ENCODE data around the gene GLIS1.

Gene GLIS1

GRCh38 chr1:53665996-53666395 is 73.0 kb downstream of the GLIS1 start:
- H3K4me2 ChIP-seq (ENCODE audit: low read depth, low read length): no peak overlapping the region
- no peaks in the 10 kb centered on the region for H3K27me3 ChIP-seq (replicated peaks; ENCODE audit: insufficient read depth, low read length)
- no peaks in the 10 kb centered on the region for H4K20me1 ChIP-seq (ENCODE audit: insufficient read depth, low read length)
- H3K4me1 ChIP-seq (ENCODE audit: low read length): peaks cover 7% of the 10 kb centered on the region
- no peak overlapping the region for H2AFZ ChIP-seq (ENCODE audit: low read length)
- no peak for DNase-seq
- H3K36me3 ChIP-seq (replicated peaks; ENCODE audit: insufficient read depth, low read length): no peaks in the 10 kb centered on the region
- no peak overlapping the region for H3K9ac ChIP-seq (ENCODE audit: low read length)
- H3K4me3 ChIP-seq (ENCODE audit: low read length): no peak overlapping the region
- no peaks in the 10 kb centered on the region for H3K79me2 ChIP-seq (ENCODE audit: low read length)
- H3K9me3 ChIP-seq (replicated peaks; ENCODE audit: insufficient read depth, low read length): no peaks in the 10 kb centered on the region
- no peaks in the 10 kb centered on the region for H3K9me2 ChIP-seq (replicated peaks; ENCODE audit: insufficient read depth, low read length)
- no peak for TF ChIP-seq EZH2 (optimal IDR thresholded peaks at IDR 0.05; ENCODE audit: low read depth, low read length)
- TF ChIP-seq, protein P1, sequence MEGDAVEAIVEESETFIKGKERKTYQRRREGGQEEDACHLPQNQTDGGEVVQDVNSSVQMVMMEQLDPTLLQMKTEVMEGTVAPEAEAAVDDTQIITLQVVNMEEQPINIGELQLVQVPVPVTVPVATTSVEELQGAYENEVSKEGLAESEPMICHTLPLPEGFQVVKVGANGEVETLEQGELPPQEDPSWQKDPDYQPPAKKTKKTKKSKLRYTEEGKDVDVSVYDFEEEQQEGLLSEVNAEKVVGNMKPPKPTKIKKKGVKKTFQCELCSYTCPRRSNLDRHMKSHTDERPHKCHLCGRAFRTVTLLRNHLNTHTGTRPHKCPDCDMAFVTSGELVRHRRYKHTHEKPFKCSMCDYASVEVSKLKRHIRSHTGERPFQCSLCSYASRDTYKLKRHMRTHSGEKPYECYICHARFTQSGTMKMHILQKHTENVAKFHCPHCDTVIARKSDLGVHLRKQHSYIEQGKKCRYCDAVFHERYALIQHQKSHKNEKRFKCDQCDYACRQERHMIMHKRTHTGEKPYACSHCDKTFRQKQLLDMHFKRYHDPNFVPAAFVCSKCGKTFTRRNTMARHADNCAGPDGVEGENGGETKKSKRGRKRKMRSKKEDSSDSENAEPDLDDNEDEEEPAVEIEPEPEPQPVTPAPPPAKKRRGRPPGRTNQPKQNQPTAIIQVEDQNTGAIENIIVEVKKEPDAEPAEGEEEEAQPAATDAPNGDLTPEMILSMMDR (IDR thresholded peaks at IDR 0.05; ENCODE audit: low read length): no peak
- no peak for TF ChIP-seq EZH2phosphoT487 (IDR thresholded peaks at IDR 0.05; ENCODE audit: low read length)
- no peaks in the 10 kb centered on the region for H3F3A ChIP-seq (ENCODE audit: insufficient read depth, low read length)
- no peak overlapping the region for H3K27ac ChIP-seq (ENCODE audit: low read length)

GRCh38 chr1:53663529-53664300 is 75.2 kb downstream of the GLIS1 start:
- Histone ChIP-seq H3F3A (ENCODE audit: insufficient read depth, low read length) (no peaks in the 10 kb centered on the region), H3K27ac (ENCODE audit: low read length) (no peak overlapping the region), H3K9me3 (replicated peaks; ENCODE audit: insufficient read depth, low read length) (no peaks in the 10 kb centered on the region), H2AFZ (ENCODE audit: low read length) (no peak overlapping the region), H3K36me3 (replicated peaks; ENCODE audit: insufficient read depth, low read length) (no peaks in the 10 kb centered on the region), H4K20me1 (ENCODE audit: insufficient read depth, low read length) (no peaks in the 10 kb centered on the region), H3K4me1 (ENCODE audit: low read length) (no peaks in the 10 kb centered on the region), H3K4me2 (ENCODE audit: low read depth, low read length) (no peak overlapping the region), H3K9me2 (replicated peaks; ENCODE audit: insufficient read depth, low read length) (no peaks in the 10 kb centered on the region), H3K79me2 (ENCODE audit: low read length) (no peaks in the 10 kb centered on the region), H3K27me3 (replicated peaks; ENCODE audit: insufficient read depth, low read length) (no peaks in the 10 kb centered on the region), H3K4me3 (ENCODE audit: low read length) (no peak overlapping the region), H3K9ac (ENCODE audit: low read length) (no peak overlapping the region)
- no peak for DNase-seq
- TF ChIP-seq EZH2 (optimal IDR thresholded peaks at IDR 0.05; ENCODE audit: low read depth, low read length): no peak

DNA sequence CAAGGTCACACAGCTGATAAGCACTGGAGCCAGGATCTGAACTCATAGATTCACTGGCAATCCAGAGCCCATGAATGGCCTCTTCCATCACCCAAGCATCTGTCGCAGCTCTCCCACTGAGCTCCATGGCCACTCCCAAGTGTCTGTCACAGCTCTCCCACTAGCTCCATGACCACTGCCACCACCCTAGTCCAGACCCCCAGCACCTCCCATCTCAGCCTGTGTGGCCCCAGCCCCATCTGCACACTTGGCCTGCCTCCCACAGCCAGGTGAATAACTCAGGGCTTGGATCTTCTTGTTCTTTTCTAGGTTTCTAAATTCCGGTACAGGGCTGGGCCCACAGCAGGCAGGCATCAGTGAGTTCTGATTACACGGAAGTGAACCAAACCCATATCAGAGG is 76.0 kb downstream of the GLIS1 start:
- no peak for DNase-seq
- H3K9me3 ChIP-seq (replicated peaks; ENCODE audit: insufficient read depth, low read length): no peaks in the 10 kb centered on the region

More for the DNA sequence above, 76.0 kb downstream of the GLIS1 start:
- H3K9ac ChIP-seq (ENCODE audit: low read length): no peak overlapping the region
- H3K36me3 ChIP-seq (replicated peaks; ENCODE audit: insufficient read depth, low read length): no peaks in the 10 kb centered on the region
- no peak overlapping the region for H3K4me2 ChIP-seq (ENCODE audit: low read depth, low read length)
- no peak overlapping the region for H3K27ac ChIP-seq (ENCODE audit: low read length)
- H3K9me2 ChIP-seq (replicated peaks; ENCODE audit: insufficient read depth, low read length): no peaks in the 10 kb centered on the region
- no peaks in the 10 kb centered on the region for H4K20me1 ChIP-seq (ENCODE audit: insufficient read depth, low read length)
- H3F3A ChIP-seq (ENCODE audit: insufficient read depth, low read length): no peaks in the 10 kb centered on the region
- no peak for TF ChIP-seq EZH2 (optimal IDR thresholded peaks at IDR 0.05; ENCODE audit: low read depth, low read length)
- TF ChIP-seq, protein P1 (IDR thresholded peaks at IDR 0.05; ENCODE audit: low read length): no peak
- TF ChIP-seq EZH2phosphoT487 (IDR thresholded peaks at IDR 0.05; ENCODE audit: low read length): no peak
- no peak overlapping the region for H2AFZ ChIP-seq (ENCODE audit: low read length)
- no peak overlapping the region for H3K4me3 ChIP-seq (ENCODE audit: low read length)
- no peaks in the 10 kb centered on the region for H3K4me1 ChIP-seq (ENCODE audit: low read length)
- no peaks in the 10 kb centered on the region for H3K27me3 ChIP-seq (replicated peaks; ENCODE audit: insufficient read depth, low read length)
- H3K79me2 ChIP-seq (ENCODE audit: low read length): no peaks in the 10 kb centered on the region
